ENCODE measurements around the gene ITPRID2. TPM values are rescaled to one million over a fixed set of nuclear protein-coding genes. Genes with fewer than 3 reads are reported as not detected.

ITPRID2 gene
- total and polyA plus RNA-seq, 2 donors (not counting 1 experiment from before 2014, with no cell fraction given) = 8.9 to 47.6 TPM

- POLR2A ChIA-PET = no interaction called here
- DNase-seq (no peak), ATAC-seq (ENCODE audit: low read depth) (no peak)
- no peaks in the 10 kb centered on the region for H3K36me3 ChIP-seq (replicated peaks in 1 of 2; ENCODE audit: control extremely low read depth in 1 of 2, control insufficient read depth in 1 of 2, extremely low read depth in 1 of 2, insufficient read depth in 2 of 2, low read length in 1 of 2)
- peaks cover 0 to 12% of the 10 kb centered on the region in 2 donors for H3K4me1 ChIP-seq (ENCODE audit: control insufficient read depth in 2 of 2, insufficient read depth in 2 of 2, low read length in 2 of 2)
- no peak overlapping the region for H2AFZ ChIP-seq (ENCODE audit: insufficient read depth, low read depth, low read length, poor library complexity, severe bottlenecking)
- no peak overlapping the region for H3K27ac ChIP-seq (ENCODE audit: low read length in 2 of 2)
- H3K9me3 ChIP-seq (ENCODE audit: control extremely low read depth in 1 of 3, control insufficient read depth in 2 of 3, insufficient read depth in 1 of 3, low read length in 2 of 3) = no peaks in the 10 kb centered on the region
- TF ChIP-seq, protein P1, sequence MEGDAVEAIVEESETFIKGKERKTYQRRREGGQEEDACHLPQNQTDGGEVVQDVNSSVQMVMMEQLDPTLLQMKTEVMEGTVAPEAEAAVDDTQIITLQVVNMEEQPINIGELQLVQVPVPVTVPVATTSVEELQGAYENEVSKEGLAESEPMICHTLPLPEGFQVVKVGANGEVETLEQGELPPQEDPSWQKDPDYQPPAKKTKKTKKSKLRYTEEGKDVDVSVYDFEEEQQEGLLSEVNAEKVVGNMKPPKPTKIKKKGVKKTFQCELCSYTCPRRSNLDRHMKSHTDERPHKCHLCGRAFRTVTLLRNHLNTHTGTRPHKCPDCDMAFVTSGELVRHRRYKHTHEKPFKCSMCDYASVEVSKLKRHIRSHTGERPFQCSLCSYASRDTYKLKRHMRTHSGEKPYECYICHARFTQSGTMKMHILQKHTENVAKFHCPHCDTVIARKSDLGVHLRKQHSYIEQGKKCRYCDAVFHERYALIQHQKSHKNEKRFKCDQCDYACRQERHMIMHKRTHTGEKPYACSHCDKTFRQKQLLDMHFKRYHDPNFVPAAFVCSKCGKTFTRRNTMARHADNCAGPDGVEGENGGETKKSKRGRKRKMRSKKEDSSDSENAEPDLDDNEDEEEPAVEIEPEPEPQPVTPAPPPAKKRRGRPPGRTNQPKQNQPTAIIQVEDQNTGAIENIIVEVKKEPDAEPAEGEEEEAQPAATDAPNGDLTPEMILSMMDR (IDR thresholded peaks at IDR 0.05) = no peak
- no peak for TF ChIP-seq EZH2 (IDR thresholded peaks at IDR 0.05; ENCODE audit: borderline replicate concordance, insufficient read depth, low read depth, low read length, poor library complexity, severe bottlenecking)
- Mint-ChIP-seq H3K27ac (no peak overlapping the region), H3K27me3 (no peaks in the 10 kb centered on the region), H3K4me1 (peaks cover 11% of the 10 kb centered on the region), H3K9me3 (ENCODE audit: insufficient read depth) (no peaks in the 10 kb centered on the region), H3K4me3 (no peak overlapping the region)
- no peak overlapping the region for H3K9ac ChIP-seq (ENCODE audit: low read length)
- no peak overlapping the region for H3K4me2 ChIP-seq (replicated peaks; ENCODE audit: low read depth, low read length, poor library complexity, severe bottlenecking)
- no peaks in the 10 kb centered on the region for H3K27me3 ChIP-seq (replicated peaks in 1 of 4; ENCODE audit: control extremely low read depth in 1 of 4, control insufficient read depth in 3 of 4, insufficient read depth in 4 of 4, low read length in 3 of 4)
- no peaks in the 10 kb centered on the region for H3K79me2 ChIP-seq (ENCODE audit: control insufficient read depth, insufficient read depth, low read length)
- H3K4me3 ChIP-seq (ENCODE audit: control extremely low read depth in 1 of 5, extremely low read depth in 1 of 5, insufficient read depth in 1 of 5, low read depth in 2 of 5, low read length in 4 of 5) = no peak overlapping the region
- H4K20me1 ChIP-seq (ENCODE audit: control insufficient read depth, insufficient read depth, low read length, poor library complexity, severe bottlenecking) = no peaks in the 10 kb centered on the region
- CTCF ChIA-PET = no interaction called here
- intact Hi-C loops (cut with micrococcal nuclease) = no loop called here
These were observed 37.8 kb upstream of the ITPRID2 start for GRCh38 chr2:181853696-181854095.

DNA sequence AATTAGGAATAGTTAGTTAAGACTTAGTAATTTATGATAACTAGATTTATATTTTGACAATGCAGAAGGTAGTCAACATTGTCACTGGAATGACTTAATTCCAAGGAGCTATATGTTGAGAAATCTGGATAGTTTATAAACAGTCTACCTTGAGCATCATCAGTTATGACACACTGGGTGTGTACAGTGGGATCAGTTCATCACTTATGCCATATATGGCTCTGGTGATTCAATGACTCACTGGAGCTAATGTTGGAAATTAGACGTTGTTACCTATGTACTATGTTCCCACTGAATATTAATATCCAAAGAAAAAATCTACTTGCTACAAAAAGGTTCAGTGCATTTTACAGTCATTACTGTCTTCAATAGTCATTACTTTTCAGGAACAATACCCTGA is 34.0 kb upstream of the ITPRID2 start:
- no peaks in the 10 kb centered on the region for H4K20me1 ChIP-seq (ENCODE audit: control insufficient read depth, insufficient read depth, low read length, poor library complexity, severe bottlenecking)
- intact Hi-C loops (cut with micrococcal nuclease) = no loop called here
- no peak overlapping the region for H3K4me2 ChIP-seq (replicated peaks; ENCODE audit: low read depth, low read length, poor library complexity, severe bottlenecking)
- no peak overlapping the region for H3K4me3 ChIP-seq (ENCODE audit: control extremely low read depth in 1 of 5, extremely low read depth in 1 of 5, insufficient read depth in 1 of 5, low read depth in 2 of 5, low read length in 4 of 5)
- no peaks in the 10 kb centered on the region for H3K36me3 ChIP-seq (replicated peaks in 1 of 2; ENCODE audit: control extremely low read depth in 1 of 2, control insufficient read depth in 1 of 2, extremely low read depth in 1 of 2, insufficient read depth in 2 of 2, low read length in 1 of 2)
- Mint-ChIP-seq H3K27ac (no peak overlapping the region), H3K4me3 (no peak overlapping the region), H3K27me3 (peaks cover 4% of the 10 kb centered on the region), H3K9me3 (ENCODE audit: insufficient read depth) (no peaks in the 10 kb centered on the region), H3K4me1 (peaks cover 2% of the 10 kb centered on the region)
- H3K9ac ChIP-seq (ENCODE audit: low read length) = no peak overlapping the region
- ChIA-PET CTCF (no interaction called here), POLR2A (no interaction called here)
- no peaks in the 10 kb centered on the region for H3K27me3 ChIP-seq (replicated peaks in 1 of 4; ENCODE audit: control extremely low read depth in 1 of 4, control insufficient read depth in 3 of 4, insufficient read depth in 4 of 4, low read length in 3 of 4)
- H3K79me2 ChIP-seq (ENCODE audit: control insufficient read depth, insufficient read depth, low read length) = no peaks in the 10 kb centered on the region
- H3K27ac ChIP-seq (ENCODE audit: low read length in 2 of 2) = no peak overlapping the region
- TF ChIP-seq, protein P1 (IDR thresholded peaks at IDR 0.05) = no peak
- no peak for TF ChIP-seq EZH2 (IDR thresholded peaks at IDR 0.05; ENCODE audit: borderline replicate concordance, insufficient read depth, low read depth, low read length, poor library complexity, severe bottlenecking)
- H2AFZ ChIP-seq (ENCODE audit: insufficient read depth, low read depth, low read length, poor library complexity, severe bottlenecking) = no peak overlapping the region
- DNase-seq (no peak), ATAC-seq (ENCODE audit: low read depth) (no peak)
- H3K9me3 ChIP-seq (ENCODE audit: control extremely low read depth in 1 of 3, control insufficient read depth in 2 of 3, insufficient read depth in 1 of 3, low read length in 2 of 3) = no peaks in the 10 kb centered on the region
- no peaks in the 10 kb centered on the region for H3K4me1 ChIP-seq (ENCODE audit: control insufficient read depth in 2 of 2, insufficient read depth in 2 of 2, low read length in 2 of 2)
- WGBS (ENCODE audit: insufficient coverage) = no CpG with 5 or more reads among the region's 1 CpG
